ENCODE measurements around the gene ZNF672.
"Not testable (repeated sequence)": the region's sequence is repeated elsewhere in the genome, so short reads cannot be mapped to it uniquely, and the experiment has no call there.

Gene ZNF672

GRCh38 chr1:248857201-248857600, 19.2 kb downstream of the ZNF672 start:
- no peak for DNase-seq

- no peak for DNase-seq
Observed at GRCh38 chr1:248857749-248858095, 19.7 kb downstream of the ZNF672 start.

- no peak for DNase-seq
Observed at GRCh38 chr1:248858096-248858890, 20.3 kb downstream of the ZNF672 start.

- DNase-seq, result peak; percentile 92 to 93
Observed at GRCh38 chr1:248858891-248859889, 21.2 kb downstream of the ZNF672 start, which contains the start of gene ZNF692. Gene ZNF692, minus strand, starts transcription at chr1:248859085. Its CDS starts 776 bp downstream, at chr1:248858309.

GRCh38 chr1:248860007-248860406, 22.0 kb downstream of the ZNF672 start:
- no peak for DNase-seq

- DNase-seq, result no peak
Observed at GRCh38 chr1:248861616-248862015, 23.6 kb downstream of the ZNF672 start.

GRCh38 chr1:248862695-248862997, 24.6 kb downstream of the ZNF672 start:
- no peak for DNase-seq

GRCh38 chr1:248862998-248863881, 25.2 kb downstream of the ZNF672 start:
- peak; percentile 79 for DNase-seq

GRCh38 chr1:248871837-248872401, 33.9 kb downstream of the ZNF672 start:
- no peak for DNase-seq

GRCh38 chr1:248872752-248873408, 34.9 kb downstream of the ZNF672 start:
- DNase-seq, result peak; percentile 21 to 55

- peak; percentile 93 to 94 for DNase-seq
Observed at GRCh38 chr1:248873409-248873992, 35.5 kb downstream of the ZNF672 start.

- peak; percentile 79 to 88 for DNase-seq
Observed at GRCh38 chr1:248873993-248874533, 36.0 kb downstream of the ZNF672 start.

GRCh38 chr1:248881261-248881660, 43.2 kb downstream of the ZNF672 start:
- no peak for DNase-seq

GRCh38 chr1:248882427-248882826, 44.4 kb downstream of the ZNF672 start:
- not testable (repeated sequence) for DNase-seq

- no peak for DNase-seq
Observed at GRCh38 chr1:248884632-248885295, 46.7 kb downstream of the ZNF672 start.

GRCh38 chr1:248885646-248886045, 47.6 kb downstream of the ZNF672 start:
- DNase-seq, result no peak

GRCh38 chr1:248886237-248886895, 48.3 kb downstream of the ZNF672 start:
- DNase-seq, result no peak

- DNase-seq, result not testable (repeated sequence)
Observed at GRCh38 chr1:248889914-248890243, 51.9 kb downstream of the ZNF672 start.

- DNase-seq, result no peak
Observed at GRCh38 chr1:248890549-248891498, 52.8 kb downstream of the ZNF672 start.

Data from hippocampal formation (tissue), 2 donors.